Left kidney (tissue), 2 donors: Measurements from ENCODE around the gene FBXW5. TPM values are rescaled to one million over a fixed set of nuclear protein-coding genes. Genes with fewer than 3 reads are reported as not detected.

Experiments used
- DNase-seq: peaks from one replicate; pipeline ENCODE4 v3.0.0-alpha.2; 2013
- polyA plus RNA-seq: library from polyadenylated mRNA; unstranded; fragments of 120-200 nt; gene quantifications from one replicate; pipeline ENCODE4 v1.2.1, GENCODE V29; 2013; ENCODE audit not compliant: insufficient read length

The FBXW5 gene
- polyA plus RNA-seq, 1 donor = 33.7 TPM

DNA sequence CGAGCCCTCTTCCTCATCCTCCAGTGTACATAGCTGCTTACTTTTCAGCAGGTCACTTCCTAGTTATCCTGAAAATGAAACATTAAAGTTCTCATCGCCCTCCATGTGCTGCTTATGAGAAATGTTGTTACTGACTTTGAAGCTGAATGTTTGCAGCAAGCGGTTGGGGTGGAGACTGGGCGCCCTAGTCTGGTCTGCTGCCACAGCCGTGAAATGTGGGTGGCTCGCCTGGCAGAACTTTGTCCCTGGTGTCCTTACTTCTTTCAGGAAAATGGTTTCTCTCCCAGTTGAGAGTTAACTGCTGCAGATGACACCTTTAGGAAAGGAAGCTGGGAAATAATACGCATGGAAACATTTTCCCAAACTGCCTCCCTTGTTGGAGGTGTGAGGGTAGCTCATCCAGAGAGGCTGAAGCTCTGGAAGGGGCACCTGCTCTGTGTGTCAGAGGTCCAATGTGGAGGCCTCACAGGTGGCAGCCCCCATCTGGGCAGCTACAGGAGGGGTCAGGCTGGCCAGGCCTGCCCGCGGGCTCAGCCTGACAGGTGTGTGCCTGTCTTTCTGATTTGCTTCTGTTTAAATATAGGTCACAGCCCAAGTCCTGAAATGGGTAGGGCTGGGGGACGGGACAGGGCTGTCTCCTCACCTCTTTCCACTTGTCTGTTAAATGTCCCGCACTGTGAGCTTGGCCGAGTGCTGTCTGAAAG, 34.2 kb downstream of the FBXW5 start:
- DNase-seq = no peak

DNA sequence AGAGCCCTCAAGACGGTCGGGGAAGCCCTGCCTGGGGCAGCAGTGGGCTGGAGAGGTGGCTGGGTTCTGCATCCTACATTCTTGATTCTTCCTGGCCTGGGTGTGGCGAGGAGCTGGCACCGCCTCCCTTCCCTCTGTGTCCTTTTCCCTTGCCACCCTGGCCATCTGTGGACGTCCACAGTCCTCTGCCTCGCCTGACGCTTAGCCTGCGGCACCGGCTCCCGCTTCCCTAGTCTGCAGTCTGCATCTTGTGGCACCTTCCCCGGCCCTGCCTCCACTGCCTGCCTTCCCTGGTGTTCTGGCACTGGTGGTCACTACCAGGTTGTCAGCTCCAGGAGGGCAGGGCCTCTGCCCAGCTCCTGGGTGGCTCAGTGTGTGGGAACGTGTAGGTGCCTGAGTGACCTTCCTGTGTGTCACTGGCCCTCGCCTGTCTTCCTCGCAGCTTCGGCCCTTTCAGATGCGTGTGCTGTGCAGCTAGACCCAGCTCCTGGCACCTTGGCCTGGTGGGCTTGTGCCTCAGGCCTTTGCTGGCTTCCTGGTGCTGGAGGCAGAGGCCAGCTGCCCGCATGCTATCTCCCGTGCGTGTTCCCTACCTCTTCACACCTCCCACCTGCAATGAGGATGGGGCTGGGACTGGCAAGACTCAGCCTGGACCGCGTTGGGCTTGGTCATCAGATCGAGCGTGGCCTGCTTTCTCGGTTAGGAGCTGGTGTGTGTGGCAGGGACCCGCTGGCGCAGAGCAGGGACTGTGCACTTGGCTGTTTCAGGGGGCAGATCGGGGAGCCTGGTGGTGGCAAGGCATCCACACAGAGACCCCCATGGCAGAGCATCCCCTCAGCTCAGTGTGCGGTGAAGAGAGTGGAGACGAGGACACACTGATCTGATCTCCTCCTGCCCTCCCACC, 37.3 kb downstream of the FBXW5 start:
- DNase-seq = no peak

DNA sequence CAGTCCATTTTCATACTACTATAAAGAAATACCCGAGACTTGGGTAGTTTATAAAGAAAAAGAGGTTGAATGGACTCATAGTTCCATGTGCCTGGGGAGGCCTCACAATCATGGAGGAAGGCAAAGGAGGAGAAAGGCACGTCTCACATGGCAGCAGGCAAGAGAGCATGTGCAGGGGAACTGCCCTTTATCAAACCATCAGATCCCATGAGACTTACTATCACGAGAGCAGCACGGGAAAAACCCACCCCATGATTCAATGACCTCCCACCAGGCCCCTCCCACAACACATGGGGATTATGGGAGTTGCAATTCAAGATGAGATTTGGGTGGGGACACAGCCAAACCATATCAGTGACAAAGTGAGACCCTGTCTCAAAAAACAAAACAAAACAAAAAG, 38.3 kb downstream of the FBXW5 start:
- no peak for DNase-seq

DNA sequence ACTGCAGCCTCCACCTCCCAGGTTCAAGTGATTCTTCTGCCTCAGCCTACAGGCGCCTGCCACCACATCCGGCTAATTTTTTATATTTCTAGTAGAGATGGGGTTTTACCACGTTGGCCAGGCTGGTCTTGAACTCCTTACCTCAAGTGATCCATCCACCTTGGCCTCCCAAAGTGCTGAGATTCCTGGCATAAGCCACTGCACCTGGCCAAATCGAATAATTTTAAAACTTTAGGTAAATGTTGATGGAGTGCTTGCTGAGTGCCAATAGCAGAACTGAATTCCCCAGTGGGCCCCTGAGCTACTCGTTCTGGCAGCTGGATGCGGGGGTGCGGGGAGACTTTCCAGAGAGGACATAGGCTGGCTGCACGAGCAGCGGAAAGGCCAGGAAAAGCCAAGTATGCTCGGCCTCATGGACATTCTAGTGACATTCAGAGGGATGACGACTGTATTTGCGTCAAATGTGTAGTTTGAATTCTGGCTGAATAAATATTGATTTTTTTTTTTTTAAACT, 41.4 kb downstream of the FBXW5 start:
- no peak for DNase-seq

DNA sequence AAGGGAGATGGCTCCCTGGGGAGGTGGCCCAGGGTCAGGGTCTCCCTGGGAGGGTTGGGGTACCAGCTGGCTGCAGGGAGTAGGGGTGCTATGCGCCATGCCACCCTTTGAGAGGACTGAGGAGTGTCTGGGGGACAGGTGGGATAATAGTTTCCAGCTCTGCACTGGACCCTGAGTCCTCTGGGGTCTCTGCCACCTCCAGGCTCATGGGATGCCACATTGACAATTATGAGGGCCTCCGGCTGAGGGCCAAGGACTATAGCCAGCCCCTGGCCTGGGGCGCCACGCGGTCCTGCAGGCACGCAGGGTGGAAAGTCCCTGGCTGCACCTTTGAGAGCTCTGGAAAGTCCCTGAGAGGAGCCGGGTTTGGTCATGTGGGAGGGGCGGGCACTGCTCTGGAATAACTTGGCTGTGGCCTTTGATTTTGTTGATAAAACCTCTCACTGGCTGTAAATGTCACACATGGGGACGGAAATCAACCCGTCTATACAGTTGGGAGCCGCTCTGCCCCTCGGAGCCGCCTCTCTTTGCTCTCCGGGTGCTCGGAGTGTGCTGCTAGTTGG, 42.2 kb downstream of the FBXW5 start:
- DNase-seq = no peak

DNA sequence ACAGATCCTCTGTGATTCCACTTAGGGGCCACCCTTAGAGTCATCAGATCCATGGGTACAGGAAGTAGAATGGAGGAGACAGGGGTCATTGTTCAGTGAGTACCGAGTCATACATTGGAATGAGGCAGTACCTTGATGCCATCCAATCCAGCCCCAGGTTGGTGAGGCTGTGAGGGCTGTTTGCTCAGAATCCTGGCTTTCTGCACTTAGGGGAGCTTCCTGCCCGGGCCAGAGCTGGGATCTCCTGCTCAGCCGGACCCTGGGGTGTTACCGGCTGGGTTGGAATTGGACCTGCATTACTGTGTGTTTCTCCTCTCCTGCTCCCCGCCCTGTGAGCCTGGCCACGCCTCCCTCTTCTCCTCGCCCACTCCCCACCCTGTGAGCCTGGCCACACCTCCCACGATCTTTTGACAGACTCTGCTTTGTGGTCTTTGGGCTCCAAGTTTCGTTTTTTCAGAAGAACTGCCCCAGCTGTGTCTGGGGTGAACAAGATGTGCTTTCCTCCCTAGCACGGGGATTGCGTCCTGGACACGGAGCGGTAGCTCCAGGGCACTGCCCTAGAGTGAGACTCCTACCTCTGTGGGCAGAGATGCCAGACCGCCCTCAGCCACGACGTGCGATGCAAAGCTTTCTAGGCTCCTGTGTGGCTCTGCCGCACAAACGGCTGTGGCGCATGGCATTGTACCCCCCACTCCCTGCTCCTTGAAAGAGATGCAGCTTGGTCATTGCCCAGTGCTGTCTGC, 42.9 kb downstream of the FBXW5 start:
- DNase-seq = no peak

DNA sequence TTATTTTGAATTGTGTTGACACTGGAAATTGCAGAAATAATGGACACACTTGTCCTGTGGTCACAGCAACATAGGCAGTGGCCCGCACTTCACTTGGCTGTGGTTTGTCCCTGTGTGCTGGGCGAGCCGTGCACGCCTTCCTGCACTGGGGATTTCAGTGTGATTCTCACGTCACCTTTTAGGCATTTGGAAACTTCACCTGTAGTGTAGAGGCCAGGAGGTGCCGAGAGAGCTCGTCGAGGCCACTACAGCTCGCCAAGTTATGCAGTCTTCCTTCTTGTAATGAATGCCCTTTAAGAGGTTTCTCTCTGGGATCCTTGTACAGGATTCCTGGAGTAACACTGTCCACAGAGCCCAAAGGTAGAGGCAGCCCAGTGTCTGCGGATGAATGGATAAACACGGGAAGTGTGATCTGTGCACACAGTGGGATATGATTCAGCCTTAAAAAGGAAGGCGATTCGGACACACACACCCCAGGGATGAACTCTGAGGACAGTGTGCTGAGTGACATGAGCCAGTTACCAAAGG, 43.5 kb downstream of the FBXW5 start:
- no peak for DNase-seq

DNA sequence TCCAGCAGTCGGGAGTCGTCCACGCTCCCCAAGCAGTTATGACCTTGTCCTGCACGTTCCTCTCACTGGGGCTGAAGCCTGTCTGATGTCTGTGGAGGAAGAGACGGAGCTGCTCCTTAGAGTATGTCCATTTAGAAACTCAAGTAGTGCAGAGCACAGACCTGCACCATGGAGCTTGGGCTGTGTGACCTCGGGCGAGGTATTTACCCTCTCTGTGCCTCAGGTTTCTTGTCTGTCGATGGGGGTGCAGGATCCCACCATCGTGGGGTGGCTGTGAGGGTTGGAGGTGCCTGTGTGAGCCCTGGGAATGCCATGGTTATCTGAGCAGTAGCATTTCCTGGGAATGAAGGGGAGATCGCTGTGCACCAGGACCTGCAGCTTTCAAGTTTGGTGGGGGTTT, 44.0 kb downstream of the FBXW5 start:
- DNase-seq = no peak

DNA sequence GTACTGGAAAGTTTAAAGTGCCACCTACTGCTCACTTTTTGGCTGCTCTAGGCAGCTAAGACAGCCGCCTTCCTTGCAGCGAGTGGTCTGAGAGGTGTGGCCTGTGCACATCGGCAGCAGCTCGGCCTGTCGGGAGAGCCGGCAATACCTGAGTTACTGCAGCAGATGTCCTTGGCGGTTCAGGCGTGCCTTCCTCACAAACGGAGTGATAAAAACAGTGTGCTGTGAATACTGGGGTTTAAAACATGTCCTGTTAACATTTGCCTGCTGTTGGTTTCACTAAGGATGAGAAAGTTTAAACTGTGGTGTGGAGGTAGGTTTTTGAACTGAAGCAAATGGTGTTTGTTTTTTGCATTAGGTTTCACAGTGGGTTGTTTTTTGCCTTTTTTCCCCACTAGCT, 45.3 kb downstream of the FBXW5 start:
- no peak for DNase-seq

DNA sequence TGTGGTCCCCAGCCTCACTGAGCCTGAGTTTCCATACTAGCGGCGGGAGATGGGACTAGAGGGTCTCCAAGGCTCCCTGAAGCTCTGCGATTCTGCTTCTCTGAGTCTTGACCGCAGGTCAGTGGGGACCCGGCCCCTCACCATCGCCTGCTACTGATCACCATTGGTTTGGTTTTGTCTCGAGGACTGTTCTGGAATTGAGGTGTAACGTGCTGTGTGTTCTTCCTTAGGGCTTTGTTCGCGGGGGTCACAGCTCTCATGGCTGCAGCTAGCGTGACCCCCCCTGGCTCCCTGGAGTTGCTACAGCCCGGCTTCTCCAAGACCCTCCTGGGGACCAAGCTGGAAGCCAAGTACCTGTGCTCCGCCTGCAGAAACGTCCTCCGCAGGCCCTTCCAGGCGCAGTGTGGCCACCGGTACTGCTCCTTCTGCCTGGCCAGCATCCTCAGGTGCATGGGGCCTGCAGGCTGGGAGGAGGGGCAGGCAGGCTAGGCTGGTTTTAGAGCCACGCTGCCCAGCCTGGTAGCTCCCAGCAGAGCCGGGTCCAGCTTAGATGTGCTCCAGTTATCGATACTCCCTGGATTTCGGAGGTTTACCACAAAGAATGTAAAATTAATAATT, 45.9 kb downstream of the FBXW5 start:
- no peak for DNase-seq

DNA sequence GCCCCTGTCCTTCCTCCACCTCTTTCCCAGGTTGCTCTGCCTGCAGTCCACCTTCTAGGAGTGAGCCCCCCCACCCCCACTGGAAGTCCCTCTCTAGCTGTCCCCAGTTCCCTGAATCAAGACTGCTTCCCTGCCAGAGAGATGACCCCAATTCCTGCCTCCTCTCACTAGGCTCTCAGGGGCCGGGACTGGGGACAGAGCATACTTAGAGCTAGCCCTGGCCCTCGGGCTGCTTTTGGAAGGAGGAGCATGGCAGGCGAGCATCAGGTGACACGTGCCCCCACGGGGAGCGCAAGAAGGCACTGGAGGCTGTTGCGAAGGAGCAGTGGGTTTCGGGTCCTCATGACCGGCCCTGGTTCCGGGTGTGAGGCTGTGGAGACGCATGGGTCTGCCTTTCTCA, 48.5 kb downstream of the FBXW5 start:
- DNase-seq = no peak

DNA sequence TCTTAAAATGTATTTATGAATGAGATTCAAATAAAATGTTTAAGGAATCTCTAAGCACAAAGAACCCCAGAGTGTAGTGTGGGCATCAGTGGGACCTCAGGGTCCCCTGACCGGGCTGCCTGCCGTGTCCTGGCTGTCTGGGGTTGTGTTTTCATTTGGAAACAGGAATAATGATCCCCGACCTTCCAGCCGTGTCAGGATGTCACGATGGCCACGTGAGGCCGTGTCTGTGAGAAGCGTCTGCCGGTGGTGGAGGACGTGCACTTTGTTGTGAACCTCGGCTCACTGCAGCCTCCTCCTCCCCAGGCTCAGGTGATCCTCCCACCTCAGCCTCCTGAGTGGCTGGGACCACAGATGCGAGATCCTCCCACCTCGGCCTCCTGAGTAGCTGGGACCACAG, 53.9 kb downstream of the FBXW5 start:
- DNase-seq = no peak

Other genes with a start within 250 kb of the FBXW5 start
- gene DIPK1B, start 232.2 kb downstream of the FBXW5 start, polyA plus RNA-seq = 27.6 TPM
- gene LCN10, start 201.8 kb downstream of the FBXW5 start, polyA plus RNA-seq = 1.8 TPM
- not detected for gene LCN6, start 196.2 kb downstream of the FBXW5 start, polyA plus RNA-seq
- gene LCN8, start 186.5 kb downstream of the FBXW5 start, polyA plus RNA-seq = 0.12 TPM
- gene LCN15, start 180.2 kb downstream of the FBXW5 start, polyA plus RNA-seq = 0.23 TPM
- 53.9 TPM for gene TMEM141, start 153.4 kb downstream of the FBXW5 start, polyA plus RNA-seq
- gene CCDC183, start 148.4 kb downstream of the FBXW5 start, polyA plus RNA-seq = 5.5 TPM
- gene RABL6, start 136.8 kb downstream of the FBXW5 start, polyA plus RNA-seq = 59.9 TPM
- 1.00 TPM for gene AJM1, start 102.3 kb downstream of the FBXW5 start, polyA plus RNA-seq
- gene PHPT1, start 95.3 kb downstream of the FBXW5 start, polyA plus RNA-seq = 64.9 TPM
- 5.4 TPM for gene MAMDC4, start 92.4 kb downstream of the FBXW5 start, polyA plus RNA-seq
- 275 TPM for gene EDF1, start 78.4 kb downstream of the FBXW5 start, polyA plus RNA-seq
- 12.7 TPM for gene TRAF2, start 58.2 kb downstream of the FBXW5 start, polyA plus RNA-seq
- gene C8G, start 505 bp upstream of the FBXW5 start, polyA plus RNA-seq = 0.42 TPM
- 20.2 TPM for gene LCN12, start 7.5 kb upstream of the FBXW5 start, polyA plus RNA-seq
- gene PTGDS, start 32.8 kb upstream of the FBXW5 start, polyA plus RNA-seq = 61.3 TPM
- gene LCNL1, start 38.3 kb upstream of the FBXW5 start, polyA plus RNA-seq = 0.43 TPM
- 23.3 TPM for gene PAXX, start 47.7 kb upstream of the FBXW5 start, polyA plus RNA-seq
- not detected for gene CLIC3, start 51.8 kb upstream of the FBXW5 start, polyA plus RNA-seq
- gene ABCA2, start 83.5 kb upstream of the FBXW5 start, polyA plus RNA-seq = 46.6 TPM
- not detected for gene FUT7, start 87.3 kb upstream of the FBXW5 start, polyA plus RNA-seq
- 18.4 TPM for gene NPDC1, start 101.4 kb upstream of the FBXW5 start, polyA plus RNA-seq
- gene ENTPD2, start 109.3 kb upstream of the FBXW5 start, polyA plus RNA-seq = 4.7 TPM
- gene SAPCD2, start 125.8 kb upstream of the FBXW5 start, polyA plus RNA-seq = 7.2 TPM
- gene UAP1L1, start 132.8 kb upstream of the FBXW5 start, polyA plus RNA-seq = 6.9 TPM
- 61.4 TPM for gene MAN1B1, start 142.2 kb upstream of the FBXW5 start, polyA plus RNA-seq
- gene DPP7, start 170.0 kb upstream of the FBXW5 start, polyA plus RNA-seq = 16.8 TPM
- not detected for gene GRIN1, start 194.4 kb upstream of the FBXW5 start, polyA plus RNA-seq
- not detected for gene LRRC26, start 225.3 kb upstream of the FBXW5 start, polyA plus RNA-seq
- gene TMEM210, start 227.3 kb upstream of the FBXW5 start, polyA plus RNA-seq = not detected
- 42.9 TPM for gene ANAPC2, start 243.8 kb upstream of the FBXW5 start, polyA plus RNA-seq
- gene SSNA1, start 243.9 kb upstream of the FBXW5 start, polyA plus RNA-seq = 34.7 TPM